ENCODE measurements around the gene CDX2. TPM values are rescaled to one million over a fixed set of nuclear protein-coding genes. Genes with fewer than 3 reads are reported as not detected.

The CDX2 gene
- total RNA-seq, 4 donors from 2014 or later: not detected

- TF ChIP-seq POLR2A (IDR thresholded peaks at IDR 0.05): no peak
- DNase-seq (ENCODE audit: low spot score in 2 of 2): no peak
- no peak overlapping the region for H3K4me3 ChIP-seq (ENCODE audit: low read depth, poor library complexity, severe bottlenecking)
- intact Hi-C loops (cut with DNase I; ENCODE audit: low total_unique reads): no loop called here
- 16 to 20% methylated on average over 23 of the region's 23 CpGs for WGBS, 2 donors
Observed at GRCh38 chr13:27918918-27919658, 50.0 kb downstream of the CDX2 start.

GRCh38 chr13:27918041-27918917 is 50.8 kb downstream of the CDX2 start:
- 13 to 15% methylated on average over 46 of the region's 46 CpGs for WGBS, 2 donors
- no peak overlapping the region for H3K4me3 ChIP-seq (ENCODE audit: low read depth, poor library complexity, severe bottlenecking)
- intact Hi-C loops (cut with DNase I; ENCODE audit: low total_unique reads): no loop called here
- DNase-seq (ENCODE audit: low spot score in 2 of 2): peak in 1 of 2 donors; percentile 82
- TF ChIP-seq POLR2A (IDR thresholded peaks at IDR 0.05): no peak

- WGBS, 2 donors: 5 to 6% methylated on average over 48 of the region's 48 CpGs
- DNase-seq (ENCODE audit: low spot score in 2 of 2): no peak
- H3K4me3 ChIP-seq (ENCODE audit: low read depth, poor library complexity, severe bottlenecking): no peak overlapping the region
- intact Hi-C loops (cut with DNase I; ENCODE audit: low total_unique reads): no loop called here
- TF ChIP-seq POLR2A (IDR thresholded peaks at IDR 0.05) (no peak), CTCF (IDR thresholded peaks at IDR 0.05) (no peak)
Observed at GRCh38 chr13:27917121-27917947, 51.8 kb downstream of the CDX2 start.

GRCh38 chr13:27915301-27916207 is 53.6 kb downstream of the CDX2 start:
- 47 to 52% methylated on average over 10 of the region's 10 CpGs for WGBS, 2 donors
- DNase-seq (ENCODE audit: low spot score in 2 of 2): no peak
- intact Hi-C loops (cut with DNase I; ENCODE audit: low total_unique reads): no loop called here
- TF ChIP-seq CTCF (IDR thresholded peaks at IDR 0.05) (no peak), POLR2A (IDR thresholded peaks at IDR 0.05) (no peak)
- H3K4me3 ChIP-seq (ENCODE audit: low read depth, poor library complexity, severe bottlenecking): no peak overlapping the region

GRCh38 chr13:27913160-27913559 is 56.0 kb downstream of the CDX2 start:
- H3K4me3 ChIP-seq (ENCODE audit: low read depth, poor library complexity, severe bottlenecking): no peak overlapping the region
- intact Hi-C loops (cut with DNase I; ENCODE audit: low total_unique reads): no loop called here
- TF ChIP-seq CTCF (IDR thresholded peaks at IDR 0.05) (no peak), POLR2A (IDR thresholded peaks at IDR 0.05) (no peak)
- no peak for DNase-seq (ENCODE audit: low spot score in 2 of 2)
- 35 to 55% methylated on average over 1 of the region's 1 CpG for WGBS, 2 donors

GRCh38 chr13:27911521-27911920 is 57.6 kb downstream of the CDX2 start:
- no peak overlapping the region for H3K4me3 ChIP-seq (ENCODE audit: low read depth, poor library complexity, severe bottlenecking)
- 58 to 61% methylated on average over 2 of the region's 2 CpGs for WGBS, 2 donors
- no peak for TF ChIP-seq POLR2A (IDR thresholded peaks at IDR 0.05)
- no peak for TF ChIP-seq CTCF (IDR thresholded peaks at IDR 0.05)
- DNase-seq (ENCODE audit: low spot score in 2 of 2): no peak
- intact Hi-C loops (cut with DNase I; ENCODE audit: low total_unique reads): no loop called here

Measured in lower leg skin (tissue), 4 donors.